GM19239 (cell line): ENCODE data around the gene ALG11.
A peak's percentile ranks its signal among the peaks of the same experiment; 100 is the strongest.
"Not testable (repeated sequence)": the region's sequence is repeated elsewhere in the genome, so short reads cannot be mapped to it uniquely, and the experiment has no call there.

Experiments
- DNase-seq: peaks from one replicate; pipeline ENCODE4 v3.0.0; 2011; ENCODE audit warnings: low spot score; ENCODE audit not compliant: insufficient read length
- FAIRE-seq: peaks from 2 replicates; lab custom pipeline; 2011; peaks lifted over from hg19 to GRCh38; lab: Jason Lieb, UNC

Gene ALG11, protein sequence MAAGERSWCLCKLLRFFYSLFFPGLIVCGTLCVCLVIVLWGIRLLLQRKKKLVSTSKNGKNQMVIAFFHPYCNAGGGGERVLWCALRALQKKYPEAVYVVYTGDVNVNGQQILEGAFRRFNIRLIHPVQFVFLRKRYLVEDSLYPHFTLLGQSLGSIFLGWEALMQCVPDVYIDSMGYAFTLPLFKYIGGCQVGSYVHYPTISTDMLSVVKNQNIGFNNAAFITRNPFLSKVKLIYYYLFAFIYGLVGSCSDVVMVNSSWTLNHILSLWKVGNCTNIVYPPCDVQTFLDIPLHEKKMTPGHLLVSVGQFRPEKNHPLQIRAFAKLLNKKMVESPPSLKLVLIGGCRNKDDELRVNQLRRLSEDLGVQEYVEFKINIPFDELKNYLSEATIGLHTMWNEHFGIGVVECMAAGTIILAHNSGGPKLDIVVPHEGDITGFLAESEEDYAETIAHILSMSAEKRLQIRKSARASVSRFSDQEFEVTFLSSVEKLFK

DNA sequence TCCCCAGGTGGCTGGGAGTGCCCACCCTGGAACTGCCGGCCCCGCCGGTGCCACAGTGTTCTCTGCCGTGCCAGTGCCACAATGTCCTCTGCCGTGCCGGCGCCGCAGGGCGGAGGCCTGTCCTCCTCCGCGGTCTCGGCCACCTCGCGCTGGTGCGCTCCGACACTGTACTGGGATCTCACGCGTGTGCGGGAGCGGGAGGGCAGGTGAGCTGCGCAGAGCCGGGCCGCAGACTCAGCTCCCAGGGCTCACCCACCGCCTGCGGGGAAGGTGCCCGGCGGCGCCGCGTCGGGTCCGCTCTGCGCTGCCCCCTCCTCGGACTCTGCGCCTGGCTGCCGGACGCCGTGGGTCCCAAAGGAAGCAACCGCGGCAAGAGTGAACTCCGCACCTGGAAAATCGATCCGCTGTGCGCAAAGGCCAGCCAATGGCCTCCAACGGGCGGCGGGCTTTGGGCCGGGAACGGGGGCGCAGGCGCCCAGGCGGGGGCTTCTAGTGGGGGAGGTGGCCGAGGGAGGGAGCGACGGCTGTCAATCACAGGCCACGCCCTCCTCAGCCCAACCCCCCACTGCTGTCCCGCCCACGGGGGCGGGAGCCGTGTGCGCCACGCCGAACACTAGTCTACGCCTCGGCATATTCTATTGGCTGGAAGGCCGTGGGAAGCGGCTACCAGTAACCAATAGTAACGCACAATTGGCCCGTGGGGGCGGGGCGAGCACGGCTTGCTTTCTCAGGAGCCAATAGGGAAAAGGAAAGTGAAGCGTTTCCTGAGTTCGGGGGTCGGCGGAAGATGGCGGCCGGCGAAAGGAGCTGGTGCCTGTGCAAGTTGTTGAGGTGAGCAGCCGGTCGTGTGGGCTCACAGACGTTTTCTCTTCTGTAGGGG lies at the start of gene ALG11:
Gene ALG11 (plus strand): TSS at position 767 of the 880 bp plus-strand sequence. CDS start 21 bp downstream, at position 788.
- DNase-seq (peak; percentile 93), FAIRE-seq (peak; percentile 99)

DNA sequence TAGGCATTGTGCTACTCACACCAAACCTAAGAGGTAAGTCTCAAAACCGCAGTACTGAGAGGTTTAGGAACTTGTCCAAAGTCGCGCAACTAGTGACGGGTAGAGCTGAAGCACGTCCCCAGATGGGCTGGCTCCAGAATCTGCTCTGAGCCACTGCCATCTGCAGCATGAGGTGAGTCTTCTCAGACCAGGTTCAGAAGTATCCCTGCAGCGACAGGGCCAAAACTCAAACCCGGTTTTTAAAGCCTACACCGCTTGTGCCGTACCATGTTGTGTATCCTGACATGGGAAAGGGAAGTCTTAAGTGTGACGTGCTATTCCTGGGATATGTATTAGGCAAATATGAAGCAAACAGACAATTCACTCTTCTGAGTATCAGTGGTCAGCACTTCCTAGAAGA lies 46.0 kb upstream of the ALG11 start:
- FAIRE-seq: no peak
- DNase-seq: no peak

DNA sequence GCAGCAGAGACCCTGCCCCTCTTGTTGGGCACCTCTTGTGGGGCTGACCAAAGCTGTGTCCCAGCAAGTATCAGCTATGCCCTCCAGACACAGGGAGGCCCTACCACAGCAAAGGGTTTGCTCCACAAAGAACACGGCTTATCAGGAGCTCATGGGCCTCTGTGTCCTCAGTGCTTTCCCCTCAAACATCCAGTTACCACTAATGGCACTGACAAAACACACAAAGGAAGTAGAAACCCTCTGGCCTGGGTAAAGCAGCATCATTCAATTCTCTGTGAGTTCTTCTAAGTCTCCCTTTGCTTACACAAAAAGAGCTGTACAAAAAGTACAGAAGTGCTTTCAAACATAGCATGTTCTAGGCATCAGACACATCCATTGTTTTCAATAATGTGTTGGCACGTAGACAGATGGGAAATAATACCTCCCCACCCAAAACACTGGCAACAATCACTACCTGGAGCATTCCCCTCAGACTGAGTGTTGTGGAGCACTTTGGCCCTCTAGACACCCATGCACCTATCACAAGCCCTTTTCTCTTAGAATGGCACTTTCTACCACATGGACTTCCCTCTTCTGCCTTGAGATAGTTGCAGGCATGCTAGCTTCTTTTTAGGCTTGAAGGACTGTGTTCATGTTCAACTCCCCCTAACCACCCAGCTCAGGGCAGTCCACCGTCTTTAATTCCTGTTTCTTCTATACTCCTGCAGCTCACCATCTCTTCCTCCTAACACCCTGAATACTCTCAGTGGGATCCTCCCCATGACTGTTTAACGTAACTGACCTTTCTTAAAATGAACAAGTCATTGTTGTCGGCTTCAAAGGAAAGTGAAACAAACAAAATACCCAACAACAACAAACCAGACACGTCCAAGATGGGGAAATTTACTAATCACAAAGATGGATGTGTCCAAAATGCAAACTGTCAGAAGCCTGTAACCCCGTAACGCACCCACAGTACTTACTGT lies 44.4 kb upstream of the ALG11 start:
- FAIRE-seq (no peak), DNase-seq (no peak)

DNA sequence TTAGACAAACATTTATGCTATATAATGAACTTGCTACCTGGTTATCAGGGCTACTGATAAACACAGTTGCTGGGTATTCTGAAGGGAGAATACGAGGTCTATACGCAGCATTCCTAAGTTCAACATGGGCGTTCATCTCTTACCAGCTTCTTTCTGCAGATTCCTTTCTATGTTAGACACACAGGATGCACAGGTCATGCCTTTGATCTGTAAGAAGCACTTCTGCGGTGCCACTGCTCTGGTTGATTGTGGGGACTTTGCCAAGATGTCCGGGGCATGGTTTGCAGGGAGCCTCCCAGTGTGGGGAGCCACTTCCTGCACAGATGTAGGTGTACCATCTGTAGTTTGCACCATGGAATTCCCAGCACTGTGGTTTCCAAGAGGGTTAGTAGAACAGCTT lies 41.8 kb upstream of the ALG11 start:
- FAIRE-seq: no peak
- DNase-seq: no peak

DNA sequence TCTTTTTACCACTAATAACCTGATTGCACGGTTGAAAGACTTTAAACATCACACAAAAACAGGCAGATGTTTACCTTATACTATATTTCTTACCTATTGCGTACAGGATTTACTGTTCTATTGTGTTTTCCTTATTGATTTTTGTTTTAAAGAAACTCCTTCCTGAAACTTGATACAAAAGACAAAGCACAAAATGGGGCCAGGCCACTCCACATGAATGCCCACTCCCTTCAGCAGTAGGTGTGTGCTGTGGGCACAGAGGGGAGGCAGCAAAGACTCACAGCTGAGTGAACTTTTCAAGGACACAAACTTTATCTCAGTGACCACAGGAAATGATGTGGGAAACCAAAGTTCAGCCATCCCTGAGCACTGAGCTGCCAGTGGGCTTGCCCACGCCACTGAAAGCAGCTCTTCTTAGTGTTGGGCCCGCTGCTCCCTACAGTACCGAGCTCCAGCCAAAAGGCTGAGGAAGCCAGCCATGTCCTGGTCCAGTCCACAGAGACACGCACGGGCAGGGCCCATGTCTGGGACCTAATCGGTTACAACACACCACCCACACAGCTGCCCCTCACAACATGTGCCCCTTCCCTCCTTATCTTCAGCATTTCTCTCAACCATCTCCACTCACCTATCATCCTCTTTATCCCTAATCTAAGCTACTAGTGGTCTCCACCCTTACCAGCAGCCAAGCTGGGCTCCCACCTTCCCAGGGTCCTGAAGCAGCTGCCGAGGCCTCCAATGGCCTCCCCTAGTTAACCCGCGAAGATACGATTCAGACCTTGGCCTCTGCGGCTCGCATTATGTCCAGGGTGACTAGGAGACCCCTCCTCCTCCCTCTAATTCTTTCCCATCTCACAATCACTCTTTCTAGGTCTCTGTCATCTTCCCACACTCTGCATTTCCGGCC lies 40.4 kb upstream of the ALG11 start:
- DNase-seq: no peak
- FAIRE-seq: no peak

DNA sequence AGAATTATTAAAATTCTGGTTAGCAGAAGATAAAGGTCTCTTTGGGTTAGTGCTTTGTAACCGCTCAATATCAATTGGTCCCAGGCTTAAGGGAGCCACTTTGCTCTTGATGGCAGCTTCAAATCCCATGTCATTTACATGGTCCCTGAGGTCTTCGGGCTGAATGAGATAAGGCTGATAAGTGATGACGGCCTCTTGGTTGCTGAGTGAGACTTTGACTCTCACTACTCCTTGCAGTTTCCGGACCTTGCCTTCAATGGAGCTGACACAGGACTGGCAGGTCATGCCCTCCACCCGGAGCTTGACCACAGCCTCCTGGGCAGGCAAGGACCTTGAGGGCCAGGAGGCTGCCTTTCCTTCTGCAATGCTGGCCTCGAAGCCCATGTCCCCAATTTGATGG lies 37.7 kb upstream of the ALG11 start:
- no peak for DNase-seq

DNA sequence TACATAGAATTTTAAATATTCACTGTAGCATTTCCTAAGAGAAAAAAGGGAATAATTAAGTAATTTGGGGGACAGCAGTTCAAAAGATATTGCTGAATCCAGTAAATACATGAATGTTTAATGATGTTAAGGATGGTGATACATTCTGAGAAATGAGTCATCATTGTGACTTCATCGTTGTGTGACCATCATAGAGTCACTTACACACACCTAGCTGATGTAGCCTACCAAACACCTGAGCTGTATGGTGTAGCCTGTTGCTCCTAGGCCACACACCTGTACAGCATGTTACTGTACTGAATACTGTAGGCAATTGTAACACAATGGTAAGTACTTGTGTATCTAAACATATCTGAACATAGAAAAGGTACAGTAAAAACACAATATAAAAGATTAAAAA lies 35.8 kb upstream of the ALG11 start:
- FAIRE-seq (no peak), DNase-seq (no peak)

More for the DNA sequence above, 37.7 kb upstream of the ALG11 start:
- no peak for FAIRE-seq

DNA sequence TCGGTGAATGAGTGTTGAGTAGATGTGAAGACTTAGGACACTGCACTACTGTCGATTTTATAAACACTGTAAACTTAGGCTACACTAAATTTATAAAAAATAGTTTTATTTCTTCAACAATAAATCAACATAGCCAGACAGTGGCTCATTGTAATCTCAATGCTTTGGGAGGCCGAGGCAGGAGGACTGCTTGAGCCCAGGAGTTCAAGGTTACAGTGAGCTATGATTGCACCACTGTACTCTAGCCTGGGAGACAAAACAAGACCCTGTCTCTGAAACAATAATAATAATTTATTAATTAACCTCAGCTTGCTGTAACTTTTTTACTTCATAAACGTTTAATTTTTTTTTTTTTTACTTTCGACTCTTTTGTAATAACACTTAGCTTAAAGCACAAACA lies 35.3 kb upstream of the ALG11 start:
- DNase-seq: no peak
- no peak for FAIRE-seq

DNA sequence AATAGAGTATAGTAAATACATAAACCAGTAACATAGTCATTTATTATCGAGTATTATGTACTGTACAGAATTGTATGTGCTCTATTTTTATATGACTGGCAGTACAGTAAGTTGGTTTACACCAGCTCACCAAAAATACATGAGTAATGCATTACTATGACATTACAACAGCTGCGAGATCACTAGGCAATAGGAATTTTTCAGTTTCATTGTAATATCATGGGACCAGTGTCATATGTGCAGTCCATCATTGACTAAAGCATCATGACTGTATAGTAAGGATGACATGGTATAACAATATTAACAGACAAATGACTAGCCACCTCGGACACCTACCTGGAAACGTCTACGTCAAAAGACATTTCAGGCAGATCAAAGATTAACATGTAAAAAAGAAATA lies 34.6 kb upstream of the ALG11 start:
- no peak for DNase-seq
- no peak for FAIRE-seq

DNA sequence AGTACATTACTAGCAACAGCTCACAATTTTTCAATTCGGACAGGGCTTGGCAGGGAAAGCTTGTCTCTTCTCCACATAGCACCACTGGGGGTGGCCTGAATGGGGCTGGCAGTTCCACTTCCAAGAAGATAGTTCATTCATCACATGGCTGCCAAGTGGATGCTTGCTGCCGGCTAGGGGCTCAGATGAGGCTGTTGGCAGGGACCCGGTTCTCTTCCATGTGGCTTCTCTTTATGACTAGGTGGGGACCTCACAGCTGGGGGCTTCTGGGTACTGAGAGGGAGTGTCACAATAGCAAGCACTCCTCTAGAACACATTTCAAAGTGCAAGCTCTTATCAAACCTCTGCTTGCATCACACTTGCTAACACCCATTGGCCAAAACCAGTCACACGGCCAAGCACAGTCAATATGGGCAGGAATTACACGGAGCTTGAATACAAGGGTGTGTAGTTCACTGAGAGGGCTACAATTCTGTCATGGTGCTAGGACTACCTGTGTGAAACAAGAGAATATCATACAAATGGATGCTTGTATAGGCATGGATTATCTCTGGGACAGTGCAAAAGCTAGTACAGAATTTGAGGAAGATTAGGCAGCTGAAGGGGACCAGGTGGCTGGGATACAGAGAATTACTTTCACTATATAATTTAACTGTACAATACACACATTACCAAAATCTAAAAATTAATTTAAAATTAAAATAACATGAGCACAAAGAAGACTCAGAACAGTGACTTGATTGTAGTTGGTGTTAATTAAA lies 33.2 kb upstream of the ALG11 start:
- no peak for FAIRE-seq
- no peak for DNase-seq

DNA sequence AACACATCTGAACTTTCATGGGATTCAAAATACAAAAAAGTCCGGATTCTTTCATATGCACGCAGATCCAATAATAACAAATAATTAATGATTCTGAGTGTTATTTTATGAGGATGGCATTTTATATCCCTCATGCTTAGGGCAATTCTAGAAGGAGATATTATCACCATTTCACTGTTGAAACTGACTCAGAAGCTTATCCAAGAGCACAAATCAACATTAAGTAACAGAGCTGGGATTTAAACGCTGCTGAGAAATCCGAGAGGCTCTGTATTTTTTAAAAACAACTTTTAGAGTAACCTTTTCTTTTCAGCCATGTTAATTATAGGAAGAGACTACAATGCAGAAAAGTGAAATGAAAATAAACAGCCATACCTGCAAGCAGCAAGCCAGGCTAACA lies 31.3 kb upstream of the ALG11 start:
- no peak for DNase-seq
- FAIRE-seq: no peak

DNA sequence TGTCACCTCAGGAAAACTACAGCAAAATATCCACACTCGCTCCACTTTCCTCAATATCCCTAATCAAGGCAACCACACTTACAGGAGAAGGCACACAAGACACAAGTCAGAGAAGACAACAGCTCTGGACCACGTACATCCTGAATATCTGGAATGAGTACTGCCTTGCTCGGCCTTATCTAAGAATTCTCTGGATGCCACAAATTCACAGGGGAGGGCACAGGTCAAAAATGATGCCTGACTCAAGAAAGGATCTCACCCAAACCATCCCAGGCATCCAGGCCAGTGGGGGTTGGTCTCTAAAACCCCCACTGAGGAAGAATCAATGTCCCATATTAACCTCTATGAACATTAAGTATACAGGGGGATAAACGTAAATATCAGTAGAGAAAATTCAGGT lies 30.8 kb upstream of the ALG11 start:
- no peak for DNase-seq

DNA sequence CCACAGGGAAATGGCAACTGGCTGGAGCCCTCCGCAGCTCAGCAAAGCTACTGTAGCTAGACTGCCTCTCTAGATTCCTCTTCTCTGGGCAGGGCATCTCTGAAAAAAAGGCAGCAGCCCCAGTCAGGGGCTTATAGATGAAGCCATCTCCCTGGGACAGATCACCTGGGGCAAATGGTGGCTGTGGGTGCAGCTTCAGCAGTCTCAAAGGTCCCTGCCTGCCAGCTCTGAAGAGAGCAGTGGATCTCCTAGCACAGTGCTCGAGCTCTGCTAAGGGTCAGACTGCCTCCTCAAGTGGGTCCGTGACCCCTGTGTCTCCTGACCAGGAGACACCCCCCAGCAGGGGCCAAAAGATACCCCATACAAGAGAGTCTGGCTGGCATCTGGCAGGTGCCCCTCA lies 28.9 kb upstream of the ALG11 start:
- not testable (repeated sequence) for DNase-seq, FAIRE-seq

More for the DNA sequence above, 30.8 kb upstream of the ALG11 start:
- FAIRE-seq: no peak

DNA sequence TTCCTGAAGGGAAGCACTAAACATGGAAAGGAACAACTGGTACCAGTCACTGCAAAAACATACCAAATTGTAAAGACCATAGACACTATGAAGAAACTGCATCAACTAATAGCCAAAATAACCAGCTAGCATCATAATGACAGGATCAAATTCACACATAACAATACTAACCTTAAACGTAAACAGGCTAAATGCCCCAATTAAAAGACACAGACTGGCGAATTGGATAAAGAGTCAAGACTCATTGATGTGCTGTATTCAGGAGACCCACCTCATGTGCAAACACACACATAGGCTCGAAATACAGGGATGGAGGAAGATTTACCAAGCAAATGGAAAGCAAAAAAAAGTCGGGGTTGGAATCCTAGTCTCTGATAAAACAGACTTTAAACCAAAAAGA lies 27.3 kb upstream of the ALG11 start:
- not testable (repeated sequence) for DNase-seq, FAIRE-seq

DNA sequence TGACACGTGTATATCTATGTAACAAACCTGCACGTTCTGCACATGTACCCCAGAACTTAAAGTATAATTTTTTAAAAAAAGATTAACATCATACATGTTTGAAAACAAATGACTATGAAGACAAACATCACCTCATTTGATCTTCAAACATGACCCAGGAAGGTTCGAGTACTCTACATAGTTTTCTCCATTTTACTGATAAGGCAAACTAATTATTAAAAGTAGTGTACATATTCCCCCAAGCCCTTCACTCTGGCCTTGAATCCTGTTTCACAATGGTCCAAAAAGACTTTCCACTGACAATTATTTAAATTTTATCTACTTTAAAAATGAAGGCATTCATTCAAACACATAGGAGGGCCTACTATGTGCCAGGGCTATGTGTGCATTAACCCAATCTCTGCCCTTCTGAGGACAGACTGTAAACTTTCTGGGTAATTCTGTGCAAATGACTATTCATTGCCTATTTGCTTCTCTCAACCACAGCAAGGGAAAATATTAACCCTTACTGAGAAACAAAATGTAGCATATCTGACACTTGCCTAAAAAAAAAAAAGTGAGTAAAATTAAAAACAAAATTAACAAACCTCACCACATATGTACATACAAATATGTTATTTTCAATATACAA lies 23.1 kb upstream of the ALG11 start:
- FAIRE-seq (no peak), DNase-seq (no peak)

DNA sequence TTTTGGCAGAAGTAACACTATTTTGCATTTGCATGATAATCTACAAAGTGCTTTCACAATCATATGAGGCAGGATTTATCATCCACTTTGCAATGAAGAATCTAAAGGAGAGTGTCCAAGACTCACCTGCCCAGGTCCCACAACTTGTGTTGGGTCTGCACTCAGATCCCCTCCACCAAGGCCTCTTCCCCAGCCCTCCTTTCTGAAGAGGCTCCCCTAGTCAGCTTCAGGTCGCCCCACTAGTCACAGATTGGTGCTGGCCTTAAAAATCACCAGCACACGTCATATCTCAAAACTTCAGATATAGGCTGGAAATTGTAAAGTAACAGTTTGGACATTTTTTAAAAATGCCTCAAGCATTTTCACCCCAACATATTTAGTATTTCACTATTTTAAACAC lies 18.5 kb upstream of the ALG11 start:
- FAIRE-seq (no peak), DNase-seq (no peak)

DNA sequence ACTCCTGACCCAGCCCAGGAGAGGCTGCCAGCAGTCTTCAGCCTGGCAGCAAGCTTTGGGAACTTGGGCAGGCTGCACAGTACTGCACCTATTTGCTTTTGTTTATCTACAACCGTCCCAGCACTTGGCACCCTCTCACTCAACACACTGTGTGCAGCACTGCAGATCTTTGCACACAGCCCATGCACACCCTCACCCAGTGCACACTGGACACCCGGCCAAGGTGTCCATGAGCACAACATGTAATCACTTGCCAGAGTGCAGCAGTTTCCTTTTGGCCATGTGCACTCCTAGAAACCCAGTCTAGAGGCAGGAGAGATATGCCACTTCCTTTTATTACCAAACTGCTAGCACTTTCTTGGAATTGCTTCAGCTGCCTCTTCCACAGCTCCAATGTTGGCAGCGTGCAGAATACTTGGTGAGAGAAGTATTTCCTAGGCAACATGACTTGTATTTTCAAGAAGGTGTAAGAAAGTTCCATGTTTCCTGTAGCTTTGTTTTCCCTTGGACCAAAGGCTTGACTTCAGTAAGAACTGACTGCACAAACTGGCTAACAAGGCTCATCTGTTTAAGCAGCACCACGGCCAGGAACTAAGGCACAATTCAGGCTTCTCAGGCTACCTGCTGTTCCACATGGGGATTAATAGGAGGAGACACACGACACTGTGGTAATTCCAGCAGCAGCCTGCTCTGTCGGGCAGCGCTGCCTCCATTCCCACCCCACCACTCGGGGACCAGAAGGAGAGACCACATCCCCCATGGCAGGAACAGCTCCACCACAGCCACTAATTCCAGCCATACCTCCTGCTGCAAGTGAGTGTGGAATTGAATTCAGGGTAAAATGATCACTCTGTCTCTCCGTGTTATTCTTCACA lies 16.3 kb upstream of the ALG11 start:
- DNase-seq: no peak
- no peak for FAIRE-seq
